Measurements from ENCODE around the gene E2F1. TPM values are rescaled to one million over a fixed set of nuclear protein-coding genes. Genes with fewer than 3 reads are reported as not detected.

The E2F1 gene
- total RNA-seq, 3 donors from 2014 or later = 3.6 to 8.2 (median 4.1) TPM

GRCh38 chr20:33667676-33668465 lies 18.3 kb downstream of the E2F1 start:
- intact Hi-C loops (cut with DNase I, micrococcal nuclease) = no loop called here
- DNase-seq = peak; percentile 85 to 91 (median 90)

DNA sequence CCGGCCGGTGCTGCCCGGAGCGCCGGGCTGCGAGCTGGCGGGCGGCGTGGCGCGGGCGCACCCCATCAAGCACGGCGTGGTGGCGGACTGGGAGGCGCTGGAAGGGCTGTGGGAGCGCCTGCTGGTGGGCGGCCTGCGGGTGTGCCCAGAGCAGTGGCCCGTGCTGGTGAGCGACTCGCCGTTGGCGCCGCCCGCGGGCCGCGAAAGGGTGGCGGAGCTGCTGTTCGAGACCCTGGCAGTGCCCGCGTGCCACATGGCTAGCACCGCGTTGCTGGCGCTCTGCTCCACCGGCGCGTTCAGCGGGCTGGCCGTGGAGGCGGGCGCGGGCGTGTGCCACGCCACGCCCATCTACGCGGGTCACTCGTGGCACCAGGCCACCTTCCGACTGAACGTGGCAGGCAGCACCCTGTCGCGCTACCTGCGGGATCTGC lies 18.9 kb downstream of the E2F1 start:
- no peak for TF ChIP-seq CTCF (IDR thresholded peaks at IDR 0.05)
- intact Hi-C loops (cut with DNase I, micrococcal nuclease) = no loop called here
- peak; percentile 40 for ATAC-seq
- peaks cover 33% of the 10 kb centered on the region for H3K4me1 ChIP-seq (ENCODE audit: low read depth)
- H3K9me3 ChIP-seq = no peaks in the 10 kb centered on the region
- DNase-seq = peak; percentile 67 to 85 (median 83)
- no peaks in the 10 kb centered on the region for H3K36me3 ChIP-seq (ENCODE audit: low read depth)
- H3K4me3 ChIP-seq = peak overlapping the region; percentile 32

More at GRCh38 chr20:33667676-33668465, 18.3 kb downstream of the E2F1 start:
- Histone ChIP-seq H3K4me1 (ENCODE audit: low read depth) (peaks cover 31% of the 10 kb centered on the region), H3K36me3 (ENCODE audit: low read depth) (no peaks in the 10 kb centered on the region), H3K4me3 (peak overlapping the region; percentile 4), H3K9me3 (no peaks in the 10 kb centered on the region)
- ATAC-seq = peak; percentile 71
- TF ChIP-seq CTCF (IDR thresholded peaks at IDR 0.05) = peak; percentile 80

GRCh38 chr20:33666293-33667244 lies 19.6 kb downstream of the E2F1 start, which contains the start of gene ACTL10:
Gene ACTL10, plus strand, starts transcription at chr20:33666943. Its CDS starts 555 bp downstream, at chr20:33667498.
- intact Hi-C loops (cut with DNase I, micrococcal nuclease) = no loop called here
- ATAC-seq (peak; percentile 78), DNase-seq (peak; percentile 99 to 100 (median 99))
- TF ChIP-seq CTCF (IDR thresholded peaks at IDR 0.05) = peak; percentile 18
- Histone ChIP-seq H3K4me1 (ENCODE audit: low read depth) (peaks cover 33% of the 10 kb centered on the region), H3K36me3 (ENCODE audit: low read depth) (no peaks in the 10 kb centered on the region), H3K4me3 (peak within 1 kb of the TSS; percentile 32), H3K9me3 (no peaks in the 10 kb centered on the region)

DNA sequence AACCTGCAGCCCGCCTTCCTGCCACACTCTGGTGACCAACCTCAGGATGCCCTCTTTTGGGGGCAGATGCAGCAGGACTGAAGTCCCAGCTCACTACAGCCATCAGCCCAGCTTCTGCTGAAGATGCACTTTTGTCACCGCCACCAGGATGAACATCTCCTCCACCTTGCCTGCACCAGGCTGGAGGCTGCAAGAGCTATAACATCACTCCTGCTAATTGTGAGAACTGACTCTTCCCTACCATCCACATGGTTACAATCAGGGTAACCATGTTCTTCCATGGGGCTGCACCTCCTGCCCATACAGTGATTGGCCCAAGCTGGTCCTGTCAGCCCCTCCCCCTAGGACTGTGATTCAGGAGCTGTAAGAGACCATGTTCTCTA lies 21.4 kb downstream of the E2F1 start:
- no peak for ATAC-seq
- TF ChIP-seq CTCF (IDR thresholded peaks at IDR 0.05) = no peak
- no peak overlapping the region for H3K4me3 ChIP-seq
- H3K36me3 ChIP-seq (ENCODE audit: low read depth) = no peaks in the 10 kb centered on the region
- H3K9me3 ChIP-seq = no peaks in the 10 kb centered on the region
- H3K4me1 ChIP-seq (ENCODE audit: low read depth) = peaks cover 33% of the 10 kb centered on the region
- intact Hi-C loops (cut with DNase I, micrococcal nuclease) = no loop called here
- peak in 2 of 3 donors; percentile 33 to 57 for DNase-seq

GRCh38 chr20:33664085-33664761 lies 22.0 kb downstream of the E2F1 start:
- peaks cover 33% of the 10 kb centered on the region for H3K4me1 ChIP-seq (ENCODE audit: low read depth)
- no peak for TF ChIP-seq CTCF (IDR thresholded peaks at IDR 0.05)
- H3K9me3 ChIP-seq = no peaks in the 10 kb centered on the region
- DNase-seq (no peak), ATAC-seq (no peak)
- no peak overlapping the region for H3K4me3 ChIP-seq
- intact Hi-C loops (cut with DNase I, micrococcal nuclease) = no loop called here
- H3K36me3 ChIP-seq (ENCODE audit: low read depth) = no peaks in the 10 kb centered on the region
